Measurements from ENCODE around the gene TRHDE. TPM values are rescaled to one million over a fixed set of nuclear protein-coding genes. Genes with fewer than 3 reads are reported as not detected.
"Not testable (repeated sequence)": the region's sequence is repeated elsewhere in the genome, so short reads cannot be mapped to it uniquely, and the experiment has no call there.

TRHDE gene
- total and polyA plus RNA-seq, 7 donors, result 0.42 to 10.0 (median 2.9) TPM

DNA sequence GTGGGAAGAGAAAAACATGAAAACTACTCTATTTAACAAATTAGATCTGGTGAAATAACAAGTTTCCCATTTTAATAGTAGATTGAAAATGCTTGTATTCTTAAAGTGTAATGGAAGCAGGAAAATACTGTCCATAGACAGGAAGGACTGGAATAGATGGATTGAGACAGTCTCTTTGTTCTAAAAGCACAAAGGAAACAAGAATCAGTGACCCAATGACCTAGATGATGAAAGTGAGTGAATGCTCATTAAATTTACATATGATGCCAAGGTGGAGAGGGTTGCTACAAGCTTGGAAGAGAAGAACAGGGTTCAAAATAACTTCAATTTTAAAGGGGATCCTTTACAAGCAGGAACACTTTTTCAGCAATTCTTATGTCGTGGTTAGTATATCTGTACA lies 233.1 kb downstream of the TRHDE start:
- no peak for DNase-seq
- WGBS, 2 donors, result 85 to 89% methylated on average over 1 of the region's 1 CpG
- Histone ChIP-seq H3K4me1 (no peaks in the 10 kb centered on the region), H3K27ac (no peak overlapping the region), H3K27me3 (no peaks in the 10 kb centered on the region), H3K4me3 (no peak overlapping the region), H3K36me3 (no peaks in the 10 kb centered on the region), H3K9me3 (peaks cover 0 to 5% (median 0%) of the 10 kb centered on the region in 4 donors)
- intact Hi-C loops (cut with DNase I), result no loop called here
- TF ChIP-seq, protein P1, sequence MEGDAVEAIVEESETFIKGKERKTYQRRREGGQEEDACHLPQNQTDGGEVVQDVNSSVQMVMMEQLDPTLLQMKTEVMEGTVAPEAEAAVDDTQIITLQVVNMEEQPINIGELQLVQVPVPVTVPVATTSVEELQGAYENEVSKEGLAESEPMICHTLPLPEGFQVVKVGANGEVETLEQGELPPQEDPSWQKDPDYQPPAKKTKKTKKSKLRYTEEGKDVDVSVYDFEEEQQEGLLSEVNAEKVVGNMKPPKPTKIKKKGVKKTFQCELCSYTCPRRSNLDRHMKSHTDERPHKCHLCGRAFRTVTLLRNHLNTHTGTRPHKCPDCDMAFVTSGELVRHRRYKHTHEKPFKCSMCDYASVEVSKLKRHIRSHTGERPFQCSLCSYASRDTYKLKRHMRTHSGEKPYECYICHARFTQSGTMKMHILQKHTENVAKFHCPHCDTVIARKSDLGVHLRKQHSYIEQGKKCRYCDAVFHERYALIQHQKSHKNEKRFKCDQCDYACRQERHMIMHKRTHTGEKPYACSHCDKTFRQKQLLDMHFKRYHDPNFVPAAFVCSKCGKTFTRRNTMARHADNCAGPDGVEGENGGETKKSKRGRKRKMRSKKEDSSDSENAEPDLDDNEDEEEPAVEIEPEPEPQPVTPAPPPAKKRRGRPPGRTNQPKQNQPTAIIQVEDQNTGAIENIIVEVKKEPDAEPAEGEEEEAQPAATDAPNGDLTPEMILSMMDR (IDR thresholded peaks at IDR 0.05), result no peak
- TF ChIP-seq POLR2A (IDR thresholded peaks at IDR 0.05), result no peak

DNA sequence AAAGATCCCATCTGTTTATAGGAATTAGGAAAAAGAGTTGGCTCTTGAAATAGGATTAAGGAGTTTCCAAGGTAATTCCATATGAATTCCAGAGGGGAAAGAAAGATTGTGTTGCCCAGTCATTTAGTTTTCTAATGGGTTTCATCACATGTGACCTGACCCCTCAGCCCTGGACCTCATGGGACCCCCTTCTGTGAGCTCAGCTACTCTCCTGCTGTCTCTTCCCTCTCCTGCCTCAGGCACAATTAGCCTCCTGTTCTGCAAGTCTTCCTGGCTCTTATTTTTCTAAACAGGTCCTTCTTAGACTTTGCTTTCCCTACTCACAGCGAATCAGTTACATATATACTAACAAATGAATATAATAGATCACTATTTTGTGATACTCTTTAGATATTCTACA lies 237.7 kb downstream of the TRHDE start:
- Histone ChIP-seq H3K27me3 (no peaks in the 10 kb centered on the region), H3K4me3 (no peak overlapping the region), H3K36me3 (no peaks in the 10 kb centered on the region), H3K9me3 (peaks cover 0 to 5% (median 0%) of the 10 kb centered on the region in 4 donors), H3K27ac (no peak overlapping the region), H3K4me1 (no peaks in the 10 kb centered on the region)
- TF ChIP-seq EP300 (IDR thresholded peaks at IDR 0.05) (no peak), POLR2AphosphoS5 (IDR thresholded peaks at IDR 0.05) (no peak), POLR2A (IDR thresholded peaks at IDR 0.05) (no peak)
- 81 to 86% methylated on average over 1 of the region's 1 CpG for WGBS, 2 donors
- no peak for DNase-seq
- intact Hi-C loops (cut with DNase I), result no loop called here

DNA sequence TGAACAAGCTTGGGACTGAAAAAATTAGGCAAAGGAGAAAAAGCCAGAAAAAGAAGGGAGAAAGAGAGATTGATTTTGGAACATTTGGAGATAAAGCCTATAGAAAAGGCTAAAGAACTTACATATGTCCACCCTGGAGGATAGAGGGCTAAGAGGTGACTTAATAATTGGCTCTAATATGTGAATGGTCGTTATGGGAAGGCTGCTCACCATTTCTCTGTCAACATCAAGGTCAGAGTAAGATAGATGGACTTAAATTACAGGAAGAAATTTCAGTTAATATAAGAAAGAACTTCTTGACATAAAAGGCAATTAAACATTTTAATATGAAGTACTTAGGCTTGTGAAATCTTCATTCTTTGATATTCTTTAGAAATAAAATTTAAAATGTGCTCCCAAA lies 238.6 kb downstream of the TRHDE start:
- no peak for TF ChIP-seq POLR2AphosphoS5 (IDR thresholded peaks at IDR 0.05)
- TF ChIP-seq, protein P1 (IDR thresholded peaks at IDR 0.05), result no peak
- no peak for TF ChIP-seq POLR2A (IDR thresholded peaks at IDR 0.05)
- TF ChIP-seq EP300 (IDR thresholded peaks at IDR 0.05), result no peak
- no peaks in the 10 kb centered on the region for H3K4me1 ChIP-seq
- intact Hi-C loops (cut with DNase I), result no loop called here
- no peaks in the 10 kb centered on the region for H3K36me3 ChIP-seq
- H3K4me3 ChIP-seq, result no peak overlapping the region
- no peak for DNase-seq
- H3K9me3 ChIP-seq, result peaks cover 0 to 5% (median 0%) of the 10 kb centered on the region in 4 donors
- WGBS, 2 donors, result 17 to 48% methylated on average over 1 of the region's 1 CpG
- no peak overlapping the region for H3K27ac ChIP-seq
- H3K27me3 ChIP-seq, result no peaks in the 10 kb centered on the region

DNA sequence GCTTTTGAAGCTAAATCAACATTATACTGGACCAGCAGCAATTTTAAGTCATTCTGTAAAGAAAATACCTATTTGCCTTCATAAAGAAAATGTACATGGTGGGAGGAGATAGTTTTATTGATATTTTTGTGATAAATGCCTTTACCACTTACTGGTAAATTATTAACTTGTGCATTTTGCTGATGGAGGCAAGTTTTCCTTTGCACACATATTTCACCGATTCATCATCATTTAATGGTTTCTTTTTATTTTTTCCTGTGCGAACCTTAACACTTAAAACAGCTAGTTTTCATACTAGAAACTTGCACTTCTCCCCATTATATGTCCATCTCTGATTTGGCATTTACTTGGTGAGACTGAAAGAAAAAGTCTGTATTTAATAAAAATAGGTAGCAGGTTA lies 239.3 kb downstream of the TRHDE start:
- Histone ChIP-seq H3K4me1 (no peaks in the 10 kb centered on the region), H3K36me3 (no peaks in the 10 kb centered on the region), H3K4me3 (no peak overlapping the region), H3K27ac (no peak overlapping the region), H3K27me3 (no peaks in the 10 kb centered on the region), H3K9me3 (peaks cover 0 to 5% (median 0%) of the 10 kb centered on the region in 4 donors)
- 53 to 76% methylated on average over 2 of the region's 2 CpGs for WGBS, 2 donors
- intact Hi-C loops (cut with DNase I), result no loop called here
- no peak for DNase-seq
- TF ChIP-seq POLR2A (IDR thresholded peaks at IDR 0.05), result no peak

- Histone ChIP-seq H3K4me1 (no peaks in the 10 kb centered on the region), H3K27ac (no peak overlapping the region), H3K36me3 (no peaks in the 10 kb centered on the region), H3K4me3 (no peak overlapping the region), H3K27me3 (no peaks in the 10 kb centered on the region), H3K9me3 (peaks cover 0 to 5% (median 0%) of the 10 kb centered on the region in 4 donors)
- DNase-seq, result no peak
- 61 to 65% methylated on average over 3 of the region's 3 CpGs for WGBS, 2 donors
- intact Hi-C loops (cut with DNase I), result no loop called here
- TF ChIP-seq POLR2A (IDR thresholded peaks at IDR 0.05) (no peak), POLR2AphosphoS5 (IDR thresholded peaks at IDR 0.05) (no peak), EP300 (IDR thresholded peaks at IDR 0.05) (no peak)
- TF ChIP-seq, protein P1 (IDR thresholded peaks at IDR 0.05), result no peak
Observed at GRCh38 chr12:72511906-72512305, 239.7 kb downstream of the TRHDE start.

DNA sequence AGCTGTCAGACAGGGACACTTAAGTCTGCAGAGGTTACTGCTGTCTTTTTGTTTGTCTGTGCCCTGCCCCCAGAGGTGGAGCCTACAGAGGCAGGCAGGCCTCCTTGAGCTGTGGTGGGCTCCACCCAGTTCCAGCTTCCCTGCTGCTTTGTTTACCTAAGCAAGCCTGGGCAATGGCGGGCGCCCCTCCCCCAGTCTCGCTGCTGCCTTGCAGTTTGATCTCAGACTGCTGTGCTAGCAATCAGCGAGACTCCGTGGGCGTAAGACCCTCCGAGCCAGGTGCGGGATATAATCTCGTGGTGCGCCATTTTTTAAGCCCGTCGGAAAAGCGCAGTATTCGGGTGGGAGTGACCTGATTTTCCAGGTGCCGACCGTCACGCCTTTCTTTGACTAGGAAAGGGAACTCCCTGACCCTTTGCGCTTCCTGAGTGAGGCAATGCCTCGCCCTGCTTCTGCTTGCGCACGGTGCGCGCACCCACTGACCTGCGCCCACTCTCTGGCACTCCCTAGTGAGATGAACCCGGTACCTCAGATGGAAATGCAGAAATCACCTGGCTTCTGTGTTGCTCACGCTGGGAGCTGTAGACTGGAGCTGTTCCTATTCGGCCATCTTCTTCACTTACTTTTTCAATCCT lies 248.0 kb downstream of the TRHDE start:
- H3K27ac ChIP-seq, result not testable (repeated sequence)

More for the DNA sequence above, 248.0 kb downstream of the TRHDE start:
- H3K36me3 ChIP-seq; H3K9me3 ChIP-seq; DNase-seq; H3K27me3 ChIP-seq; intact Hi-C loops (cut with DNase I); H3K4me3 ChIP-seq; H3K4me1 ChIP-seq: not testable (repeated sequence)
- 88 to 91% methylated on average over 27 of the region's 27 CpGs for WGBS, 2 donors

Data from sigmoid colon (tissue), 7 donors.